H9 (cell line): ENCODE measurements around the gene CHIT1. TPM values are rescaled to one million over a fixed set of nuclear protein-coding genes. Genes with fewer than 3 reads are reported as not detected.

Experiments used
- DNase-seq: peaks from one replicate; pipeline ENCODE4 v3.0.0-alpha.2; 2017
- H2AFZ ChIP-seq: one replicate; pipeline ENCODE4 v1.6.1; 2013; ENCODE audit warnings: mild to moderate bottlenecking, low read length, control low read depth, moderate library complexity
- H2AK5ac ChIP-seq: 2 replicates; pipeline ENCODE4 v1.6.1; 2013; ENCODE audit warnings: low read length, control low read depth, mixed read lengths; ENCODE audit not compliant: insufficient read length
- H2BK120ac ChIP-seq: one replicate; pipeline ENCODE4 v1.6.1; 2013; ENCODE audit warnings: low read depth, mild to moderate bottlenecking, low read length, control low read depth, inconsistent platforms; ENCODE audit not compliant: poor library complexity, severe bottlenecking
- H2BK12ac ChIP-seq: 2 replicates; pipeline ENCODE4 v1.6.1; 2013; ENCODE audit warnings: low read length, control low read depth, mixed read lengths, low read depth; ENCODE audit not compliant: insufficient read length
- H2BK15ac ChIP-seq: 2 replicates; pipeline ENCODE4 v1.6.1; 2013; ENCODE audit warnings: low read depth, low read length, control low read depth
- H2BK20ac ChIP-seq: one replicate; pipeline ENCODE4 v1.6.1; 2013; ENCODE audit warnings: low read depth, mild to moderate bottlenecking, low read length, control low read depth, inconsistent platforms; ENCODE audit not compliant: poor library complexity, severe bottlenecking
- H2BK5ac ChIP-seq: 2 replicates; pipeline ENCODE4 v1.6.1; 2013; ENCODE audit warnings: low read length, control low read depth, mixed read lengths; ENCODE audit not compliant: insufficient read length
- H3K14ac ChIP-seq: 2 replicates; pipeline ENCODE4 v1.6.1; 2013; ENCODE audit warnings: low read length, control low read depth; ENCODE audit not compliant: insufficient read depth
- H3K18ac ChIP-seq: 2 replicates; pipeline ENCODE4 v1.6.1; 2013; ENCODE audit warnings: low read depth, mild to moderate bottlenecking, mixed read lengths, low read length, control low read depth; ENCODE audit not compliant: insufficient read length
- H3K23ac ChIP-seq: 2 replicates; pipeline ENCODE4 v1.6.1; 2013; ENCODE audit warnings: low read length, control low read depth, mixed read lengths, low read depth; ENCODE audit not compliant: insufficient read length
- H3K23me2 ChIP-seq: 2 replicates; pipeline ENCODE4 v1.6.1; 2013; ENCODE audit warnings: low read depth, mild to moderate bottlenecking, mixed read lengths, low read length, control low read depth; ENCODE audit not compliant: insufficient read length, poor library complexity, severe bottlenecking
- H3K27ac ChIP-seq: 2 replicates; pipeline ENCODE4 v1.5.1; 2013; ENCODE audit warnings: low read length, control low read depth, mixed read lengths, low read depth; ENCODE audit not compliant: insufficient read length
- H3K27me3 ChIP-seq: 2 replicates; pipeline ENCODE4 v1.6.1; 2013; ENCODE audit warnings: low read length, control low read depth, inconsistent platforms; ENCODE audit not compliant: insufficient read depth
- H3K4ac ChIP-seq: 2 replicates; pipeline ENCODE4 v1.6.1; 2013; ENCODE audit warnings: low read depth, mild to moderate bottlenecking, control low read depth, inconsistent platforms, low read length, moderate library complexity
- H3K4me1 ChIP-seq: 2 replicates; pipeline ENCODE4 v1.6.1; 2013; ENCODE audit warnings: low read length, control low read depth, inconsistent platforms; ENCODE audit not compliant: insufficient read depth
- H3K4me2 ChIP-seq: 2 replicates; pipeline ENCODE4 v1.6.1; 2013; ENCODE audit warnings: low read length, control low read depth, mixed read lengths; ENCODE audit not compliant: insufficient read length, insufficient read depth
- H3K56ac ChIP-seq: 2 replicates; pipeline ENCODE4 v1.6.1; 2013; ENCODE audit warnings: low read depth, mild to moderate bottlenecking, mixed read lengths, low read length, control low read depth; ENCODE audit not compliant: insufficient read length
- H3K79me1 ChIP-seq: 2 replicates; pipeline ENCODE4 v1.6.1; 2013; ENCODE audit warnings: low read depth, mild to moderate bottlenecking, moderate library complexity, low read length, control low read depth, inconsistent platforms; ENCODE audit not compliant: insufficient read depth, poor library complexity, severe bottlenecking
- H3K79me2 ChIP-seq: 2 replicates; pipeline ENCODE4 v1.6.1; 2013; ENCODE audit warnings: low read length, control low read depth, inconsistent platforms; ENCODE audit not compliant: insufficient read depth
- H3K9ac ChIP-seq: 2 replicates; pipeline ENCODE4 v1.6.1; 2013; ENCODE audit warnings: low read length, control low read depth, mixed read lengths; ENCODE audit not compliant: insufficient read length; ENCODE audit errors: extremely low read depth
- H3K9me3 ChIP-seq: one replicate; pipeline ENCODE4 v1.6.1; 2013; ENCODE audit warnings: low read depth, low read length, inconsistent platforms; ENCODE audit not compliant: control insufficient read depth
- H3T11ph ChIP-seq: one replicate; pipeline ENCODE4 v1.6.1; 2013; ENCODE audit warnings: mild to moderate bottlenecking, low read length, control low read depth, inconsistent platforms
- H4K20me1 ChIP-seq: one replicate; pipeline ENCODE4 v1.6.1; 2013; ENCODE audit not compliant: control insufficient read depth, insufficient read length, insufficient read depth
- H4K5ac ChIP-seq: 2 replicates; pipeline ENCODE4 v1.6.1; 2013; ENCODE audit warnings: low read depth, mild to moderate bottlenecking, mixed read lengths, low read length, control low read depth; ENCODE audit not compliant: insufficient read length
- H4K8ac ChIP-seq: replicated peaks from 2 replicates; pipeline ENCODE4 v1.6.1; 2013; ENCODE audit warnings: low read length, control low read depth, mixed read lengths, low read depth; ENCODE audit not compliant: insufficient read length
- H4K91ac ChIP-seq: 2 replicates; pipeline ENCODE4 v1.6.1; 2013; ENCODE audit warnings: low read depth, mild to moderate bottlenecking, moderate library complexity, mixed read lengths, low read length, control low read depth; ENCODE audit not compliant: insufficient read length
- H3K27ac Mint-ChIP-seq, 3 experiments: 2 replicates in 2 of 3; 3 replicates in 1 of 3; pipeline ENCODE4 v1.8.0; 2020 to 2021; ENCODE audit warnings: mixed read lengths in 3 of 3, mild to moderate bottlenecking in 1 of 3, moderate library complexity in 1 of 3
- H3K27me3 Mint-ChIP-seq: 2 replicates; pipeline ENCODE4 v1.8.0; 2021; ENCODE audit warnings: low read depth, mild to moderate bottlenecking, moderate library complexity, mixed read lengths
- H3K36me3 Mint-ChIP-seq, 3 experiments: 2 replicates in 2 of 3; 3 replicates in 1 of 3; pipeline ENCODE4 v1.8.0; 2020 to 2021; ENCODE audit warnings: low read depth in 3 of 3, mixed read lengths in 3 of 3; ENCODE audit not compliant: insufficient read depth in 1 of 3
- H3K4me1 Mint-ChIP-seq, 2 experiments: 2 replicates each; pipeline ENCODE4 v1.8.0; 2020; ENCODE audit warnings: mixed read lengths in 2 of 2
- H3K4me3 Mint-ChIP-seq, 2 experiments: 2 replicates in 1 of 2; 3 replicates in 1 of 2; pipeline ENCODE4 v1.8.0; 2020 to 2021; ENCODE audit warnings: mild to moderate bottlenecking in 2 of 2, mixed read lengths in 2 of 2, moderate library complexity in 1 of 2
- H3K9me3 Mint-ChIP-seq, 2 experiments: 2 replicates in 1 of 2; 3 replicates in 1 of 2; pipeline ENCODE4 v1.8.0; 2020; ENCODE audit warnings: mild to moderate bottlenecking in 2 of 2, mixed read lengths in 2 of 2, moderate library complexity in 1 of 2
- CTCF ChIP-seq: fragments of 200-600 bp; sonication (generic); conservative IDR thresholded peaks from 3 replicates; pipeline ENCODE4 v1.8.0; 2021; ENCODE audit warnings: antibody characterized with exemption, mild to moderate bottlenecking
- WGBS: extraction: QIAGEN DNeasy Blood & Tissue Kit; methylation state at CpG from one replicate; pipeline ENCODE4 v1.1.7; 2013; ENCODE audit warnings: missing lambda C conversion rate, low lambda C conversion rate, mixed read lengths; ENCODE audit not compliant: insufficient read length; ENCODE audit errors: extremely low coverage; 5-methylcytosine and 5-hydroxymethylcytosine counted together
- total RNA-seq: library from RNA; stranded (reverse); gene quantifications from 2 replicates; pipeline ENCODE4 v1.2.1, GENCODE V29; 2021

Gene CHIT1
- total RNA-seq, 1 experiment from 2014 or later, result not detected

DNA sequence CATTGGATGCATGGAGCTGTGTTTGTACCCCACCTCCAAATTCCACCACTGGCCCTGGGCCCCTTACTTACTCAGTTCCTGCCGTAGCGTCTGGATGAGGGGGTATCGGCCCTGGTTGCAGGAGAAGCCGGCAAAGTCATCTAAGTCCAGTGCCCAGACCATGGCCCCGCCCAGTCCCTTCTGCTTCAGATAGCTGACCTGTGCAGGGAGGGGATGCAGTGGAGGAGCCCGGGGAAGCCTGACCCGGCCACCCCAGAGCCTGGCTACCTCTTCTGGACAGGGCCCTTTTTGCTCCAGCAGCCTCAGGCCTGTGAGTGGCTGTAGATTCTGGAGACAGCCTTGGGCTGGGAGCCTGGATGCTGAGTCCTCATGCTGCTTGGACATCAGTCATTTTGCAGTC is 11.8 kb downstream of the CHIT1 start:
- no peak overlapping the region for H3K4ac ChIP-seq
- H3T11ph ChIP-seq, result no peak overlapping the region
- no peak overlapping the region for H2BK15ac ChIP-seq
- Mint-ChIP-seq H3K27ac (no peak overlapping the region), H3K27me3 (peaks cover 10% of the 10 kb centered on the region), H3K4me3 (no peak overlapping the region), H3K4me1 (peaks cover 13 to 29% of the 10 kb centered on the region in 2 experiments), H3K9me3 (no peaks in the 10 kb centered on the region; a peak in 1 of 5 replicates), H3K36me3 (no peaks in the 10 kb centered on the region; a peak in 1 of 7 replicates)
- no peaks in the 10 kb centered on the region; the same call in 1 of the 2 replicates for H3K4me1 ChIP-seq
- no peak overlapping the region for H2BK5ac ChIP-seq
- no peak overlapping the region for H2BK120ac ChIP-seq
- H2BK12ac ChIP-seq, result no peak overlapping the region
- H3K27ac ChIP-seq, result no peak overlapping the region
- TF ChIP-seq CTCF, result no peak
- no peak overlapping the region for H4K91ac ChIP-seq
- H2BK20ac ChIP-seq, result no peak overlapping the region
- peak; percentile 64 for DNase-seq
- no peaks in the 10 kb centered on the region for H4K20me1 ChIP-seq
- no peaks in the 10 kb centered on the region for H3K9me3 ChIP-seq
- H3K14ac ChIP-seq, result no peak overlapping the region; the same call in 1 of the 2 replicates
- no peak overlapping the region for H2AK5ac ChIP-seq
- H4K8ac ChIP-seq, result no peak overlapping the region
- no peak overlapping the region for H3K9ac ChIP-seq
- no peak overlapping the region for H3K18ac ChIP-seq
- H3K4me2 ChIP-seq, result no peak overlapping the region
- H3K79me1 ChIP-seq, result no peaks in the 10 kb centered on the region
- H3K27me3 ChIP-seq, result no peaks in the 10 kb centered on the region
- no peak overlapping the region for H3K56ac ChIP-seq
- H3K23me2 ChIP-seq, result no peaks in the 10 kb centered on the region
- WGBS, result no CpG with 5 or more reads among the region's 7 CpGs
- H3K23ac ChIP-seq, result no peak overlapping the region
- no peak overlapping the region for H4K5ac ChIP-seq
- no peaks in the 10 kb centered on the region for H3K79me2 ChIP-seq
- H2AFZ ChIP-seq, result no peak overlapping the region
